ENCODE measurements around the gene ERICH6B.
"Not testable (repeated sequence)": the region's sequence is repeated elsewhere in the genome, so short reads cannot be mapped to it uniquely, and the experiment has no call there.

Gene ERICH6B

DNA sequence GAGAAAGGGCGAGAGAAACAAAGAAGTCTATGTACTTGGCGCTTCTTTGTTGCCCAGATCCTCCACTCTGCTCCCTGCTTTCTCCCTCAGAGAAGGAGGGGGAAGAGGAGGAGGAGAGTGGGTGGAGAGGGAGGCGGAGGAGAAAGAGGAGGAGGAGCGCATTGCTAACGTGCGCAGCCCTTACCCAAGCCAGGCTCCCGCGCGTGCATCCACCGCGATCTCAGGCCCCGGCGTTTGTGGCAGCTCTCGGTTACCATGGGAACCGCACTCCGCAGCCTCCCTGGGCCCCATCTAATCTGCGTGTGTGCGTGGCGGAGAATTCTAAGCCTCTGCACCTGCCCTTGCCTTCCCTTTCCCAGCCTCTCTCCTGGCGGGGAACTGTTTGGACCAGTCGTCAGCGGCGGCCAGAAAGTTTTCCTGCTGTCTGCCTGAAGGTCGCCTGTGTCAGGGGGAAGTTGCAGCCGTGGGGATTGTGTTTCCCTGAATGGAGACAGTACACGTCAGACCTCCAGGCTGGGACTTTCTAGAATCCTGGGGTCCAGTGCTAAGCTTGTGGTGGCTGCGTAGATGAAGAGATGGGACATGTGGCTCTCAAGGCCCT, at the start of gene ERICH6B:
Gene ERICH6B (minus strand): TSS at position 239 of the 601 bp plus-strand sequence. CDS start 18,734 bp downstream, outside the sequence.
- no peak within 1 kb of the TSS for H3K4me3 ChIP-seq (replicated peaks; ENCODE audit: low read depth, low read length)
- peak; percentile 8 for DNase-seq (ENCODE audit: extremely low read depth, insufficient read length)
- no peaks in the 10 kb centered on the region for H3K36me3 ChIP-seq (ENCODE audit: control insufficient read depth, insufficient read depth, low read length)
- TF ChIP-seq CTCF (IDR thresholded peaks at IDR 0.05; ENCODE audit: insufficient read depth, low read length, poor library complexity, severe bottlenecking) = no peak
- peaks cover 3% of the 10 kb centered on the region; the same call in 1 of the 2 replicates for H3K27me3 ChIP-seq (replicated peaks; ENCODE audit: control insufficient read depth, insufficient read depth, low read length)

DNA sequence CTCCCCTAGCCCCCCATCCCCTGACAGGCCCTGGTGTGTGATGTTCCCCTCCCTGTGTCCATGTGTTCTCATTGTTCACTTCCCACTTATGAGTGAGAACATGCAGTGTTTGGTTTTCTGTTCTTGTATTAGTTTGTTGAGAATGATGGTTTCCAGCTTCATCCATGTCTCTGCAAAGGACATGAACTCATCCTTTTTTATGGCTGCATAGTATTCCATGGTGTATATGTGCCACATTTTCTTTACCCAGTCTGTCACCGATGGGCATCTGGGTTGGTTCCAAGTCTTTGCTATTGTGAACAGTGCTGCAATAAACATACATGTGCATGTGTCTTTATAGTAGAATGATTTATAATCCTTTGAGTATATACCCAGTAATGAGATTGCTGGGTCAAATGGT, 47.4 kb upstream of the ERICH6B start:
- DNase-seq (ENCODE audit: extremely low read depth, insufficient read length); H3K36me3 ChIP-seq (ENCODE audit: control insufficient read depth, insufficient read depth, low read length); H3K4me3 ChIP-seq (replicated peaks; ENCODE audit: low read depth, low read length); H3K27me3 ChIP-seq (replicated peaks; ENCODE audit: control insufficient read depth, insufficient read depth, low read length): not testable (repeated sequence)

DNA sequence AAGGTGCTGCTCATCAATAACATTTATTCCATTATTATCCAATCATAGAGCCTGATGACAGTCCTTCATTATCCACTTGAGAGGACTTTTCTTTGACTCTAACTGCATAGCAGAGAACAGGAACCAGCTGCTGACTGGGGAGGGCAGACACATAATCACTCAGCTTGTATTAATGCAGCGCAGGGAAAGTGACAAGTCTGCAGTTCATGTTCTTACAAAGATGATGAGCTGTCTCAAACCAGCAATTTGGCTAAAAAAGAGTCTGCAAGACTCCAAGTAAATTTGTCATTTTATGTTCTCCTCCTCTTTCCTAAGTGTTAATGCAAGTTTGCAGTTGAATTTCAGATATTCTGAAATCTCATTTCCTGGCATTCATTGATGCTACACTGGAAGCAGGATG, 46.6 kb upstream of the ERICH6B start:
- no peak for TF ChIP-seq CTCF (IDR thresholded peaks at IDR 0.05; ENCODE audit: insufficient read depth, low read length, poor library complexity, severe bottlenecking)
- Histone ChIP-seq H3K27me3 (replicated peaks; ENCODE audit: control insufficient read depth, insufficient read depth, low read length) (no peaks in the 10 kb centered on the region), H3K36me3 (ENCODE audit: control insufficient read depth, insufficient read depth, low read length) (no peaks in the 10 kb centered on the region), H3K4me3 (replicated peaks; ENCODE audit: low read depth, low read length) (no peak overlapping the region)
- no peak for DNase-seq (ENCODE audit: extremely low read depth, insufficient read length)

DNA sequence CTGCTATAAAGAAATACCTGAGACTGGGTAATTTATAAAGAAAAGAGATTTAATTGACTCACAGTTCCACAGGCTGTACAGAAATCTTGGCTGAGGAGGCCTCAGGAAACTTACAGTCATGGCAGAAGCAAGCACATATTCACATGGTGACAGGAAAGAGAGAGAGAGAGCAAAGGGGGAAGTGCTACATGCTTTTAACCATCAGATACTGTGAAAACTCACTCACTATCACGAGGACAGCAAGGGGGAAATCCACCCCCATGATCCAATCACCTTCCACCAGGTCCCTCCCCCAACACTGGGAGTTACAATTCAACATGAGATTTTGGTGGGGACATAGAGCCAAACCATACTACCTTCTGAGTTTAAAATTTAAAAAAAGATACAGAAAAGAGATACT, 44.9 kb upstream of the ERICH6B start:
- not testable (repeated sequence) for H3K4me3 ChIP-seq (replicated peaks; ENCODE audit: low read depth, low read length); DNase-seq (ENCODE audit: extremely low read depth, insufficient read length); H3K27me3 ChIP-seq (replicated peaks; ENCODE audit: control insufficient read depth, insufficient read depth, low read length); H3K36me3 ChIP-seq (ENCODE audit: control insufficient read depth, insufficient read depth, low read length)

DNA sequence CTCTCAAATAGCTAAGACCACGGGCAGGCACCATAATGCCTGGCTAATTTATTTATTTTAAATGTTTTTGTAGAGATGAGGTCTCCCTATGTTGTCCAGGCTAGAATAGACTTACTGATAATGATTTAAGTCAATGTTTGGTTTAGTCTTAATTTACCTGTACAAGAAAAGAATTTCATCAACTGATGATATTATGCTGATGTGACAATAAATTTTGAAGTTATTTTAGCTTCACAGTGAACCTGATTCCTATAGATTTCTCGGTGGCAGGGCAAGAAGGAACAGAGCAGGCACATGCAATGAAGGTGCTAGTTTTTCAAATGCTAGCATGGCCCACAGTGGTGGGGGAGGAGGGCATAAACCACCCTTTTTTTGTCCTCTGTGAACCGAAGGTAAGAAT, 44.0 kb upstream of the ERICH6B start:
- DNase-seq (ENCODE audit: extremely low read depth, insufficient read length) = no peak
- no peaks in the 10 kb centered on the region for H3K27me3 ChIP-seq (replicated peaks; ENCODE audit: control insufficient read depth, insufficient read depth, low read length)
- TF ChIP-seq CTCF (IDR thresholded peaks at IDR 0.05; ENCODE audit: insufficient read depth, low read length, poor library complexity, severe bottlenecking) = no peak

DNA sequence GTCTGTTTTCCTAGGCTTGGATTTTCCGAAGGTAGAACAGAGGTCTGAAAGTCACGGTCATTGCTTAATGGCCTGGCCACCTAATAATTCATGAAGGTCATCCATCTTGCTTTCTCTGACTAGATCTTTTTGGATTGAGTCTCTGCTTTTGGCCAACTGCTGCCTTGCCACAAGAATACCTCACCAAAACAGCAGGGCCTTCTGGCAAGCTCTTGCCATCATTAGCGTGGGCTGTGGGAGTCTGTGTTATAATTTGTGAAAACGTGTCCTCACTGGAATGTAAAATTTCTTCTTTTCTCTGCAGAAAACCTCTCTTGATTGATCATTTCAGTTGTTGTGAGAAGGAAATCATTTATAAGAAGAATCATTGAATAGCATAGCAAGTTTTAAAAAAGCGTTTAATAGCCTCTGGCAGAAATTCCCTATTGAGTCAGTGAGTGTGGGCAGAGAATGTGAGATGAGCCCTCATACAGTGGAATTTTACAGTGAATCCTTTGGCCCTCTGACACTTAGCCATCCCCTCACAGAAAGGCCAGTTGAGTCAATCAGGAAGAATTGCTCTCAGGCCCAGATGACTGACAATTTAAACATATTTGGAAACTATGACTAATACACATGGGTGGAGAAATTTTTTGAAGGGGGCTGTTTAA, 43.2 kb upstream of the ERICH6B start:
- no peak for DNase-seq (ENCODE audit: extremely low read depth, insufficient read length)
- TF ChIP-seq CTCF (IDR thresholded peaks at IDR 0.05; ENCODE audit: insufficient read depth, low read length, poor library complexity, severe bottlenecking) = no peak
- Histone ChIP-seq H3K27me3 (replicated peaks; ENCODE audit: control insufficient read depth, insufficient read depth, low read length) (no peaks in the 10 kb centered on the region), H3K36me3 (ENCODE audit: control insufficient read depth, insufficient read depth, low read length) (no peaks in the 10 kb centered on the region), H3K4me3 (replicated peaks; ENCODE audit: low read depth, low read length) (no peak overlapping the region)

More for the DNA sequence above, 44.0 kb upstream of the ERICH6B start:
- H3K4me3 ChIP-seq (replicated peaks; ENCODE audit: low read depth, low read length) = no peak overlapping the region
- no peaks in the 10 kb centered on the region for H3K36me3 ChIP-seq (ENCODE audit: control insufficient read depth, insufficient read depth, low read length)

All from GM06990 (cell line).